GM12878 (cell line): ENCODE measurements around the gene ZNF526. TPM values are rescaled to one million over a fixed set of nuclear protein-coding genes. Genes with fewer than 3 reads are reported as not detected.

ENCODE experiments used
- ASH2L ChIP-seq: fragments of 300-600, 200-600 bp; sonication (generic); IDR thresholded peaks from 2 replicates; pipeline ENCODE4 v1.6.1; 2017; ENCODE audit warnings: low read depth, mild to moderate bottlenecking, borderline replicate concordance
- BCL3 ChIP-seq: IDR thresholded peaks from 2 replicates; pipeline ENCODE4 v1.6.1; 2011; ENCODE audit warnings: borderline replicate concordance, low read depth, mild to moderate bottlenecking, moderate library complexity, low read length; ENCODE audit not compliant: insufficient read depth, poor library complexity, severe bottlenecking
- CHD1 ChIP-seq: IDR thresholded peaks from 2 replicates; pipeline ENCODE4 v1.6.1; 2012; ENCODE audit warnings: low read depth, low read length, improper control_type of control experiment
- CREB1 ChIP-seq: IDR thresholded peaks from 2 replicates; pipeline ENCODE4 v1.6.1; 2012; ENCODE audit warnings: low read depth, mild to moderate bottlenecking, inconsistent platforms
- ELK1 ChIP-seq: IDR thresholded peaks from 2 replicates; pipeline ENCODE4 v1.6.1; 2012; ENCODE audit warnings: low read depth, low read length, improper control_type of control experiment
- GABPA ChIP-seq: IDR thresholded peaks from 2 replicates; pipeline ENCODE4 v1.6.1; 2014; ENCODE audit warnings: antibody characterized with exemption, low read depth, mild to moderate bottlenecking, inconsistent platforms
- NR2F1 ChIP-seq: fragments of 450-650 bp; conservative IDR thresholded peaks from 2 replicates; pipeline ENCODE4 v1.6.1; 2017; ENCODE audit warnings: mild to moderate bottlenecking
- PAX5 ChIP-seq: IDR thresholded peaks from 2 replicates; pipeline ENCODE4 v1.6.1; 2011; ENCODE audit warnings: low read depth, low read length, borderline replicate concordance
- SUPT20H ChIP-seq: IDR thresholded peaks from 2 replicates; pipeline ENCODE4 v1.6.1; 2011; ENCODE audit warnings: low read depth, mild to moderate bottlenecking, low read length, moderate library complexity, borderline replicate concordance; ENCODE audit not compliant: control insufficient read depth
- TAF1 ChIP-seq: IDR thresholded peaks from 2 replicates; pipeline ENCODE4 v1.6.1; 2011; ENCODE audit warnings: mild to moderate bottlenecking, low read depth, low read length, borderline replicate concordance
- ZNF384 ChIP-seq: IDR thresholded peaks from 2 replicates; pipeline ENCODE4 v1.6.1; 2012; ENCODE audit warnings: low read depth, mild to moderate bottlenecking, low read length, improper control_type of control experiment, borderline replicate concordance
- polyA plus RNA-seq, 11 experiments: library from polyadenylated mRNA; depleted of rRNA in 4 of 11; unstranded in 6 of 11; stranded (reverse) in 5 of 11; fragments of >200 nt; fragmentation: Nextera tagmentation in 4 of 11; fragmentation: Illumina TruSeq in 1 of 11; extraction: Ambion mirVana in 4 of 11; extraction: Trizol in 1 of 11; gene quantifications; 1 replicate in 1 of 11; 2 replicates in 10 of 11; pipeline versions ENCODE4 v1.2.1 to v1.2.3, GENCODE V29; 2011 to 2016; ENCODE audit warnings: inconsistent platforms in 2 of 11, missing spikeins in 2 of 11, low read depth in 1 of 11
- total RNA-seq, 4 experiments: library from RNA; depleted of rRNA in 3 of 4; stranded (reverse); fragments of >200 nt in 3 of 4; fragmentation: Illumina TruSeq in 1 of 4; extraction: Trizol in 1 of 4; gene quantifications; 2 replicates each; pipeline versions ENCODE4 v1.2.1 to v1.2.3, GENCODE V29; 2013 to 2021

The ZNF526 gene
- total and polyA plus RNA-seq, 10 of the 15 experiments (the other 5 are each of a cell fraction or from before 2014, with no cell fraction given), result 1.8 to 18.3 (median 5.5) TPM

GRCh38 chr19:42201489-42202289, 18.4 kb upstream of the ZNF526 start (continued):
- TF ChIP-seq ELK1, result no peak
- peak; percentile 40; the same call in 1 of the 2 replicates for TF ChIP-seq TAF1
- no peak for TF ChIP-seq CREB1
- TF ChIP-seq BCL3, result no peak
- 0 out of 2 replicates have a peak, but pooled peaks have one; percentile 12 for TF ChIP-seq NR2F1
- TF ChIP-seq PAX5, result peak; percentile 26; the same call in 1 of the 2 replicates
- TF ChIP-seq ZNF384, result no peak
- TF ChIP-seq ASH2L, result no peak
- no peak for TF ChIP-seq CHD1
- no peak for TF ChIP-seq GABPA
- no peak for TF ChIP-seq SUPT20H
